Activated CD8-positive, alpha-beta memory T cell treated with anti-CD3 and anti-CD28 coated beads, Interleukin-2, amount 50 U/mL, for 1 hour (primary cell): ENCODE measurements around the gene CTSW.

Experiments used
- DNase-seq: peaks from one replicate; pipeline ENCODE4 v3.0.0-alpha.2; 2020; ENCODE audit errors: extremely low read depth

Gene CTSW

DNA sequence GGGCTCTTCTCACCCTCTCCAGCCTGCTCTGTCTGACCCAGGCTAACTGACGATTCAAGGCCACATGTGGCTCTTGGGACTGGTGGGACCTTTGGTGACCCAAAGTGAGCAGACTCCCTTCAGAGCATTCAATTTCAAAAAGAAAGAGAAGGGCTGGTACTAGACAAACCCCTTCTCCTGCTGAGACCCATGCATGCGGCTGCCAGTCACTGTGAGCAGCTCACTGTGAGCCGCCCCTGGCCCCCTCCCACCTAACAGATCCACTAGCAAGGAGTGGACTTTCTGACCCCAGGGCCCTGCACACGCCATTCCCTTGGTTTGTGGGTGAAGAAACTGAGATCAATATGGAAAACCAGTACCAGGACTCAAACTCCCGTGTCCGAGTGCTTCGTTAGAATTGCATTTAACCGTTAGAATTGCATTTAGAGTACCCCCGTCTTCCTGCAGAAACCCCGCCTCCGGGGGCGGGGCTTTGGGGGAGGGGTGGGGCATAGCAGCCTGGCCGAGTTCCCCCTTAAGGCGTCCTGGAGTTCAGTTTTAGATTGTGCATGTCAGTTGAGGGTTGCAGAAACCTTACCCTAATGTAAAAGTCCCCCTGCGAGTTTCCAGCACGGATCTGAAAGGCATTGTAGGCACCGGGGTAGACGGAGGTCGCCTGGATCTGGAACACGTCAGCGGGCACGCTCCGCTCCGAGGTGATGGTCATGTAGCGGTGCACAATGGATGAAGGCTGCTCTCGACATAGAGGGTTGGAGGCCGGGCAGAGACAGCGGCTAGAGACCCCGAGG is 12.2 kb upstream of the CTSW start:
- DNase-seq = no peak

DNA sequence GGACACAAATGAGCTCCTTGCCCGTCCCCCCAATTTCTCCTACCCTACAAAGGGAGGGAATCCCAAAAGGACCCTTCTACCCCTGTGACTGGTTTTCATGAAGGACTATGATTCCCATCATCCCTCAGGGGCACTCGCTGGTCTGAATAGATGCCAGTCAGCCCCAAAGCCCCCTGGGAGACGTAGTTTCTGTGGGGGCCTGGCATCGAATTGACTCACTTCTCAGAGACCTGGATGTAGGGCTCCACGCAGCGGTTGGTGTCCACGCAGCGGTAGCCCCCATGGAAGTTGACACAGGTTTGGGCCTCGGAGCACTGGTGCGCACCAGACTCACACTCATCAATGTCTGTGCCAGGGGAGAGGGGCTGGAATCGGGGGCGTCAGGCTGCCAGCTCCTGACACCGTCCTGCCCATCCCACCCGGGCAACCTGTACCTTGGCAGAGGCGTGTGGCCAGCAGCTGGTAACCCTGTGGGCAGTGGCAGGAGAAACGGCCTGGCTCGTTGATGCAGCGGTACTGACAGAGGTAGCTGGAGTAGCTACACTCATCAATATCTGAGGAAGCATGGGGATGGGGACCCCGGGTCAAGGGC is 11.5 kb upstream of the CTSW start:
- no peak for DNase-seq

DNA sequence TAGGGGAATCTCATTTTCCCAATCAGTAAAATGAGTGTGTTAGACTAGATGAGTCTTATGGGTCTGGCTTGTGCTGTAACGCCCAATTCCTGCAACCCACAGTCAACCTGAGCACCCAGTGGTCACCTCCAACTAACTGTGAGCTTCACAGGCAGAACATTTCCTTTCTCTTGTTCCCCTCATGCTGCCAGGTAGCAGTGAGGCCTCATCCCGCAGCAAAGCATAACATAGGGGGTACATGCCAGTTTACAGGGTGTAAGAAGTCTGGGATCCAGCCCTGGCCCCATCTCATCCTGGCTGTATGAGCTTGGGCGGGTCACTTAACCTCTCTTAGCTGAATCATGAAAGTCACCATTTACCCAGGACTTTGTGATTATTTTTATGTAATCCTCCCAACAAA is 10.7 kb upstream of the CTSW start:
- DNase-seq = no peak

DNA sequence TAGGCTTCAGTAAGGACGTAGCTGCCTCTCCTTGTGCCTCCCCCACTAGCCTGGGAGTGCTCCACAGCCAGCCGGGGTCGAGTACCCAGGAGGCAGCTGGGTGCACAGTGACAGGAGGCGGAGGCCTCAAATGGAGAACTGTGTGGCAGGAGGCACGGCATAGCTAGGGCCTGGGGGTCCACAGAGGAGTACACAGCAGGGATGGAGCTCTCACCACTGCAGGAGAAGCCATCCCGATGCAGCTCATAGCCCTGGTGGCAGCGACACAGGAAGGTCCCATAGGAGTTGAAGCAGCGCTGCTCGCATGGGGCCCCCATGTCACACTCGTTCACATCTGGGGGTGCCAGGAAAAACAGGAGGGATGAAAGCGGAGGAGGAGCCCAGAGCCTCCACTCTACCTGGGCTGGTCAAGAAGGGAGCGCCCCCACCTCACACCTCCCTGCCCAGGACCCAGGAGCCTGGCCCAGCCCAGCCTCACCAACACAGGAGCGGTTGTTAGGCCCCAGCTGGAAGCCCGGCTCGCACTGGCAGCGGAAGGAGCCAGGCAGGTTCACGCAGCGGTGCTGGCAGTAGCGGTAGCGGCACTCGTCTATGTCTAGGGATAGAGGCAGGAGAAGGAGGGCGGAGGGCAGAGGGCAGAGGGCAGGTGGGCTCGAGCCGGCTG is 9.9 kb upstream of the CTSW start:
- no peak for DNase-seq

DNA sequence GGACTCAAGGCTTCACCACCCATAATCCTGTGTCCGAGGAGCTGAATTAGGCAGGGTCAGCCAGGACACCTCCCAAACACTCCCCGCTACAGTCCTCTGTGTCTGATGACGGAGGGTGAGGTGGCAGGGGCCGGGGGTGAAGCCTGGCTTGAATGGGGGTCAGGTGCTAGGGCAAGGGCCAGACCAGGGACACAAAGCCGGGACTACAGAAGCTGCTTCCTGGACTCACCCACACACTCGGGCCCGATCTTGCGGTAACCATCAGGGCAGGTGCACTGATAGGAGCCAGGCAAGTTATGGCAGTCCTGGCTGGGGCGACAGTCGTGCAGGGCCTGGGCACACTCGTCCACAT is 9.4 kb upstream of the CTSW start:
- no peak for DNase-seq

DNA sequence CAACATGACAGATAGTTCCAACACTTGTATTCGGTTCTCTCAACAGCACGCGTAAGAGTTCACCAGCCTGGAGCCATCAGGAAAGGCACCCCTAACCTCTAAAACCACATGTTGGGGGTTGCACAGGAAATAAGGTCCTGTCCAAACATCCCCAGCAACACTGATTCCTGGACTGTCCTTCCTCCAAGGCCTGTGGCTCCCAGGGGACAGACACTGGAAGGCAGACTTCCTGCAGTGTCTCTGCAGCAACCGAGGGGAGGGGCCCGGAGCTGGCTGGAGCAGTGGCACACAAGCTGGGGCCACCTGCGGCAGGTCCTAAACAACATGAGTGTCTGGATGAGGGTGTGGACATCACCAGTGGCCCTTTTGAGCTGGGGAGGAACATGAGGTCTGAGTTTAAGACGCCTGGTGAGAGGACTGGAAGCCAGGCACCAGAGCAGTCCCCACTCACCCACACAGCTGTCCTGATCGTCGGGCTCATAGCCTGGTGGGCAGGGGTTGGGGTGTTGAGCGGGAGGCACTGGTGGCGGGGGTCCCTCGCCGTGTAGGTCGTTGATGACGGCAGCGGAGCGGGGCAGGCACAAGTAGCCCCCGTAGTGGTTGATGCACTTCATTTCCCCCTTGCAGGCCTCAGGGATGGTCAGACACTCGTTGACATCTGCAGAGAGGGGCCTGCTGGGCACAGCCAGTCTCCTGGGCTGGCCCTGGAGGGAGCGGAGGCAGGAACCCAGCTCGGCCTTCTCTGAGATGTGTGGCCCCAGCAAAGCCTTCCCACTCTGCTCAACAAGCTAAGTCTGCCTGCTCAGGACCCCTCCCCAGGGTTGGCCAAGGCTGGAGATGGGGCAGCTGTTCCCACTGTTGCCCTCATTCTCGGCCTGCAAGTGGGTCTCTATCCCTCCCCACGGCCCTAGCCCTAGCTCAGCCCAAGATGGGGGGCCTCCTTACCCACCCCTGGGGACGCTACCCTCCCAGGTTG is 8.6 kb upstream of the CTSW start:
- no peak for DNase-seq

DNA sequence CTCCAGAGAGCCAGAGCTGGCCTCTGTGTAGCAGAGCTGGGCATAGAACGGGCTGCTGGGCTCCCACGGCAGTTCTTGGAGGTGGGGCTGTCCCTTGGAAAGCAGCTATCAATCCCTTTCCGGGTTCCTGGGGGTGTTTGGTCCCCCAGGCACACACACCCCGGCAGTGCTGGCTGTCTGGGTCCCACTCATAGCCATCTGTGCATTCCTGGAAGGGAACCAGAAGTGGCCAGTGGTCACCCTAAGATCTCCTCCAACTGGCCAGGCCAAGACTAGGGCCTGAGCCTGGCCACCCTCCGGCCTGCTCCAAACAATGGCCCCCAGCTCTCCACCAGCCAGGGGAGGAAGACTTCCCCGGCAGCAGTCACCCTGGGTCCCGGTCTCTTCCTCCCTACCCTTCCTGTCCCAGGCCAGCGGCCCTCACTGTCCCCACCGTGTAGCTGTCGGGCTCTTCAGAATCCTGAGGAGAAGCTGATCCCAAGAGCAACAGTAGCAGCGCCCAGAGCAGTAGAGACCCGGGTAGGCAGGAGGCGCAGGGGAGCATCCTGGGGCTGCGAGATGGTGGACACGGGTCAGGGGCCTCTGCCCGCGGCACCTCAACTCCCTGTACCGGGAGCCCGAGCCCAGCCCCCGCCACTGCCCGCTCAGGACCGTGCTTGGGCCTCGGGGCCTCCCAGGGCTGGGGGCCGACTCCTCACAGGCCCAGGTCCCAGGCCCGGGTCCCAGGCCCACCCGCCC is 7.7 kb upstream of the CTSW start:
- DNase-seq = no peak

DNA sequence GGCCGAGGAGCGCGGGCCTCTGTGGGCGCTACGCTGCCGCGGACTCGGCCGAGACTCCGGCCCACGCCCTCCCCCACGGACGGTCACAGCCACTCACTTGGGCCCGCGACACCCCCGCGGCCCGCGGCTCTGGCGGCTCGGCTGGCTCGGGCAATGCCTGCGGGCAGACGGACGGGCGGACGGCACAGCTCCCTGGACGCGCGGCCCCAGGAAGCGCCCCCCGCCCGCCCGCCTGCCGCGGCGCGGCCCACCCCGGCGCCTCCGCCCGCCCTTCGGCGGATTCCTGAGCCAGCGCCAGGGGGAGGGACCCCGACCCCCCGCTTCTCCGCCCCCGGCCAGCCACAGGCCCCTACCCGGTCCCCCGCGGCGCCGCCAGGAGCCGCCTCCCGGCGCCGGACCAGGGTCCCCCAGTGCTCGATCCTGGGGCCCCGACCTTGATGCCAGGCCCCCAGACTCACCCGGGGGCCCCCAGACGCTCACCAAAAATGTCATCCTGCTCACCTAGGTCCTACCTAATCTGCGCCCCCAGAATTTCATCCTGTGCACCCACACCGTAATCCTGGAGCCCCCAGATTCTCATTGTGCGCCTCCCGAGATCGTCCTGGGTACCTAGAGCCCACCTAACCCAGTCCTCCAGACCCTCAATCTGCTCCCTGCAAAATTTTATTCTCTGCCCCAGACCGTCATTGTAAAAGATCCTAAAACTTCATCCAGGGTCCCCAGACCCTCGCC is 6.9 kb upstream of the CTSW start, which contains the start of gene EFEMP2:
Gene EFEMP2, minus strand, starts transcription at position 215 of the 732 bp plus-strand sequence. CDS start 446 bp downstream, outside the sequence.
- DNase-seq = no peak

DNA sequence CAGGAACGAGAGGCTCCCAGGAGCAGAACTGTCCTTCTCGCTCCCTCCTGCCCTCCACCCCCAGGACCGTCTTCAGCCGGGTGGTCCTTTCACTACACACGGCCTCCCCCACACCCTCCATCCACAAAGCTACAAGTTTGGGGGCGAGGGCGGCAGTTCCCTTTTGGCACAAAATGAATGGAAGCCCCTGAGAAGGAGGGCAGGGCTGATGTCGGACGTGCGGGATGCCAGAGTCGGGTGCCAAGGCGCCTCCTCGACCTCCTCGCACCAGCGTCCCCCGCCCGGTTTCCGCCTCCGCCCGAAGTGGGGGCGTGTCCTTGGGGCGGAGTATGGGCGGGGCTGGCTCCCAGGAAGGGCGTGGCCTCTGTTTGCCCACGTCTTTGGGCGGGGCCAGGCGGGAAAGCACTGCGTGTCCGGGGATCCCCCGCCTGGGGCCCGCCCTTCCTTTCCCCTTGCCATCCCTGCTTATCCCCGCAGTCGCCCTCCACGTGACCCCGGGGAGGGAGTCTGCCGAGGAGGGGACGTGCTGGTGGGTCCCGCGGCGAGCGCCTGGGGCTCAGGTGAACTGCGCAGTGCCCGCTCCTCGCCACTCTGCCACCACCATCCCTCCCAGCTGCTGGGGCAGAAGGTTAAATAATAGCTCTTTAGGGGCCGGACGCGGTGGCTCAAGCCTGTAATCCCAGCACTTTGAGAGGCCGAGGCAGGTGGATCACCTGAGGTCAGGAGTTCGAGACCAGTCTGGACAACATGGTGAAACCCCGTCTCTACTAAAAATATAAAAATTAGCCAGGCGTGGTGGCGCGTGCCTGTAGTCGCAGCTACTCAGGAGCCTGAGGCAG is 6.1 kb upstream of the CTSW start:
- peak; percentile 81 for DNase-seq

DNA sequence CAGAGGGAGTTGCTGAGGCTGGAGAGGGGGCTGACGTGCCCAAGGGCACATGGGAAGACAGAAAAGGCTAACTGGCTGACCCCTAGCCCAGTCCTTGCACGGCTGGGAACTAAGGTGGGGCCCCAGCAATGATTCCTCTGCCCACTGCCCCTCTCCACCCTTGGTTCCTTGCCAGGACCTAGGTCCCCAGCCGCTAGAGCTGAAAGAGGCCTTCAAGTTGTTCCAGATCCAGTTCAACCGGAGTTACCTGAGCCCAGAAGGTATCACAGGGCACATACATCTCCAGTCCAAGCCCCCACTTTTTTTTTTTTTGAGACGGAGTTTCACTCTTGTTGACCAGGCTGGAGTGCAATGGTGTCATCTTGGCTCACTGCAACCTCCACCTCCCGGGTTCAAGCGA is 390 bp downstream of the CTSW start:
- no peak for DNase-seq

DNA sequence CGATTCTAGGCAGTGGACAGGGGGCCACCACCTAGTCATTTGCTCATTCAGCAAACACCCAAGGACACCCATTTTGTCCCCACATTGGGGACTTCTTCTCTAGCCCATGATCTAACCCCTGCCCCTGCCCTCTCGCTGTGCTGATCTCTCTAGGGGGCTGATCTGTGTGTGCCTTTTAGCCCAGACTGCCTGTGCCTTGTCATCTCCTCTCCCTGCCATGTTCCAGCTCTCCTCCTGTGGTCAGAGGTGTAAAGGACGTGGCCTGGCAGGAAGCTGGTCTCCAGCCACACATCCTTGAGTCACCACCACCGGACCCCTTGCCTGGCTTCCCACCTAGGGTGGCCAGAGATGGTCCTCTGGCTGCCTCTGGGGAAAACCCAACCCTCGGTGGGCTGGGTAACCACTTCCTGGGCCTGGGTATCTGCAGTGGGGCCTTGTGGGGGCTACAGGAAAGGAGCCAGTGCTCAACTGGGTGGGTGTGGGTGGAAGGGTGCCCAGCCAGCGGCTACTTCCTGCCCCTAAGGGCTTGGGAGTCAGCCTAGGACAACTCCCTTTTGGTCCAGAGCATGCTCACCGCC is 1.3 kb downstream of the CTSW start:
- DNase-seq = no peak

DNA sequence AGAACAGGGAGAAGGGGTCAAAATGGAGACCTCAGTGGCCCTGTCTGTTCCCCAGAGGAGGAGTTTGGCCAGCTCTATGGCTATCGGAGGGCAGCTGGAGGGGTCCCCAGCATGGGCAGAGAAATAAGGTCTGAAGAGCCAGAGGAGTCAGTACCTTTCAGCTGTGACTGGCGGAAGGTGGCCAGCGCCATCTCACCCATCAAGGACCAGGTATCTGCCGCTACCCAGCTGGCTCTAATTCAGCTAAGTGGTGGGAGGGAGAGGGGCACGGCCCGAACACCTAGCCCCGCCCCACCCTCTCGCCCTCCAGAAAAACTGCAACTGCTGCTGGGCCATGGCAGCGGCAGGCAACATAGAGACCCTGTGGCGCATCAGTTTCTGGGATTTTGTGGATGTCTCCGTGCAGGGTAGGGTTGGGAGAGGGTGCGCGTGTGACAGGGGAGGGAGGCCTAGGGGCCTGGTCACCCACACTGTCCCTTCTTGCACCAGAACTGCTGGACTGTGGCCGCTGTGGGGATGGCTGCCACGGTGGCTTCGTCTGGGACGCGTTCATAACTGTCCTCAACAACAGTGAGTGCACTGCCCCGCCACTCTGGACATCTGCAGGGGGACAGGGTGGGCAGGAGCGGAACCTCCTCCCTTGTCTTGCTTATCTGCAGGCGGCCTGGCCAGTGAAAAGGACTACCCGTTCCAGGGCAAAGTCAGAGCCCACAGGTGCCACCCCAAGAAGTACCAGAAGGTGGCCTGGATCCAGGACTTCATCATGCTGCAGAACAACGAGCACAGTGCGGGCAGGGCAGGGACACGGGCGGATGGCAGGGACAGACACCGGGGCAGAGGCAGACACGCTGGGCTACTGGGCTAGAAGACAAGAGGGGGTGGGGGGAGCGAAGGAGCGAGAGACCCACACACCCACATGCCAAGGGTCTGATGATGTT is 2.8 kb downstream of the CTSW start:
- DNase-seq = no peak

DNA sequence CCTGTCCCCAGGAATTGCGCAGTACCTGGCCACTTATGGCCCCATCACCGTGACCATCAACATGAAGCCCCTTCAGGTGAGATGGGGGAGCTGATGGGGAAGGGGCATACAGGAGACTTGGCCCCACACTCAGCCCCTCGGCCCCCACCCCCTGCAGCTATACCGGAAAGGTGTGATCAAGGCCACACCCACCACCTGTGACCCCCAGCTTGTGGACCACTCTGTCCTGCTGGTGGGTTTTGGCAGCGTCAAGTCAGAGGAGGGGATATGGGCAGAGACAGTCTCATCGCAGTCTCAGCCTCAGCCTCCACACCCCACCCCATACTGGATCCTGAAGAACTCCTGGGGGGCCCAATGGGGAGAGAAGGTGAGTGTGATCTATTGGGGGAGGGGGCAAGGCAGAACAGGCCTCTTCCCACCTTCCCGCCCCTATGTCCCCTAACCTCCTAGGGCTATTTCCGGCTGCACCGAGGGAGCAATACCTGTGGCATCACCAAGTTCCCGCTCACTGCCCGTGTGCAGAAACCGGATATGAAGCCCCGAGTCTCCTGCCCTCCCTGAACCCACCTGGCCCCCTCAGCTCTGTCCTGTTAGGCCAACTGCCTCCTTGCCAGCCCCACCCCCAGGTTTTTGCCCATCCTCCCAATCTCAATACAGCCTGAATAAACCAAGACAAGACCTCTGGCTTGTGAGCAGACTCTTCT is 3.6 kb downstream of the CTSW start:
- DNase-seq = no peak

DNA sequence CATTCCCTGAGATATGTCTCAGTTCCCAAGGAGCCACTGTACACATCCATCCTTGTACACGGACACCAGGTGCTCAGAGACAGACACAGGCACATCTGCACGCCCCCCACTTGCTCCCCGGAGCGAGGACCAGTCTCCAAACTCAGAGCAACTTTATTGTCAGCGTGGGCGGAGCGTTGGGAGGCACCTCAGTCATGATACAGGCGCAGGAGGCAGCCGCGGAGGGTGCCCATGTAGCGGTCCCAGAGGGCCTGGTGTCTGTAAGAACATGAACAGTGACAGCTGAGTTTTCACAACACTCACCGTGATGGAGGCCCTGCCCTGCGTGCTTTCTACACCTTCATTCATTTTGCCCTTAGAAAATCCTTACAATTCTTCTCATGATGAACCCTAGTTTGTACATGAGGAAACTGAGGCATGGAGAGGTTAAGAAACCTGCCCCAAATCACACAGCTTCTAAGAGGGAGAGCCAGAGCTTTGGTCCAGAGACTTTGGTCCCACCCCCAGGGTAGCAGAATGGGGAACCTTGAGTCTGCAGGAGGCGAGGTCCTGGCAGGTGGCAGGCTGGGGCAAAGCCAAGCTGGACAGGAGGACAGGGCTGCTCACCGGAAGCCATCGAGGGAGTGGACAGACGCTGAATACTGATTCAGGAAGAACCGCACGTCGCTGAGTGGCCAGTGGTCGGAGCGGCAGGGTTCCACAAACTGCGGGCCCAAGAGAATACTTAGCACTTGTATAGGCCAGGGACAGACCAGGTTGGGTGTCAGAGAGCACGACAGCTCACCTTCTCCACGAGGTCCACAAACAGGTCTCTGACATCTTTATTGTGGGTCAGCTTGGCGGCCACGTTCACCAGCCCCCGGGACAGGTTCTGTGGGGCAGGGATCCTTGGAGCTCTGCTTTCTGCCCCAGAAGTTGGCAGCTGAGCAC is 4.4 kb downstream of the CTSW start:
- DNase-seq = no peak

DNA sequence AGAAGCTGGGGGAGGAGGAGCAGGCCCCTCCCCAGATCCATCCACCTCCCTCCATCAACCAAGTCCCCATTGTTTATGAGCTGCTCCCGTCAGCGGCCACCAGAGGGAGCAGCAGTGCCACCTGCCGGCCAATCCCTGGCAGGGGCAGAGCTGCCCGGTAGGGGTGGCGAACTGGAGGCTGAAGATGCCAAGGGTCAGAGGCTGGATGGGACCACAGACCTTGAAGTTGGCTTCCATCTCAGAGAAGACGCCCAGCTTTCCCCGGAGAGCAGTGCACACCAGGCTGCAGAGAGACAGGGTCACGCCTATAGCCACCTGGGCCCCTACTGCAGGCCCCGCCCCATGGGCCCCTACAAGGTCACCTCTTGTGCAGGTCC is 5.1 kb downstream of the CTSW start:
- DNase-seq = no peak

DNA sequence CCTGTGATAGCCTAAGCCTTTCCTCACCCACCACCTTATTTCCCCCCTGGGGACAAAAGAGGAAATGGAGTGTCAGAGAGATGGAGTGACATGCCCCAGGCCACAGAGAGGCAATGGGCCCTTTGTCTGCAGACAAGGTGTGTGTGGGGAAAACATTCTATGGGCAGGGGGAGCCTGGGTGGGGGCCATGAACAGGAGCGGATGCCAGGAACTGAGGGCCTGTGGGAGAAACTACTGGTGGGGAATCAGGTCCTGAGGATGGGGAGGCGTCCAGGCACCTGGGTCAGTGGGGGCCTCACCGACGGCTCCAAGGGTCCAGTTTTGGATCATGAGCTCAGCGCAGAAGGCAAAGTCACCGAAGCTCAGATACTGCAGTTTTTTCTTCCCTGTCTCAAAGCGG is 5.6 kb downstream of the CTSW start:
- no peak for DNase-seq
